Measurements from ENCODE around the gene UBE4B. TPM values are rescaled to one million over a fixed set of nuclear protein-coding genes. Genes with fewer than 3 reads are reported as not detected.
"Not testable (repeated sequence)": the region's sequence is repeated elsewhere in the genome, so short reads cannot be mapped to it uniquely, and the experiment has no call there.

UBE4B gene
- total RNA-seq, 1 donor from 2014 or later = 16.4 TPM

DNA sequence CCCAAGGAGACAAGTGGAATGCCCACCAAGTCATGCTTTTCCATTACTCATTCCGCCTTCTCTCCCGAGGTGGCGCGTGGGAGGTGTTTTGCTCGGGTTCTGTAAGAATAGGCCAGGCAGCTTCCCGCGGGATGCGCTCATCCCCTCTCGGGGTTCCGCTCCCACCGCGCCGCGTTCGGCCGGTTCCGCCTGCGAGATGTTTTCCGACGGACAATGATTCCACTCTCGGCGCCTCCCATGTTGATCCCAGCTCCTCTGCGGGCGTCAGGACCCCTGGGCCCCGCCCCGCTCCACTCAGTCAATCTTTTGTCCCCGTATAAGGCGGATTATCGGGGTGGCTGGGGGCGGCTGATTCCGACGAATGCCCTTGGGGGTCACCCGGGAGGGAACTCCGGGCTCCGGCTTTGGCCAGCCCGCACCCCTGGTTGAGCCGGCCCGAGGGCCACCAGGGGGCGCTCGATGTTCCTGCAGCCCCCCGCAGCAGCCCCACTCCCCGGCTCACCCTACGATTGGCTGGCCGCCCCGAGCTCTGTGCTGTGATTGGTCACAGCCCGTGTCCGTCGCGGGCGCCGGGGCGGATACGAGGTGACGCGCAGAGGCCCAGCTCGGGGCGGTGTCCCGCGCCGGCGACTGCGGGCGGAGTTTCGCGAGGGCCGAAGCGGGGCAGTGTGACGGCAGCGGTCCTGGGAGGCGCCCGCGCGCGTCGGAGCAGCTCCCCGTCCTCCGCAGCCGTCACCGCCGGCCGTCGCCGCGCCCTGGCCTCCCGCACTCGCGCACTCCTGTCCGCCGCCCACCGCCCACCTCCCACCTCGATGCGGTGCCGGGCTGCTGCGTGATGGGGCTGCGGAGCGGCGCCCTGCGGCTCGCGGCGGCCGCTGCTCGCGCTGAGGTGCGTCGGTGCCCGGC is 177.4 kb downstream of the UBE4B start, which contains the start of gene KIF1B:
KIF1B (plus strand) TSS at position 666 of the 906 bp plus-strand sequence. CDS start 21,759 bp downstream, outside the sequence.
- DNase-seq (ENCODE audit: low read depth in 2 of 2) = peak; percentile 93 to 98

DNA sequence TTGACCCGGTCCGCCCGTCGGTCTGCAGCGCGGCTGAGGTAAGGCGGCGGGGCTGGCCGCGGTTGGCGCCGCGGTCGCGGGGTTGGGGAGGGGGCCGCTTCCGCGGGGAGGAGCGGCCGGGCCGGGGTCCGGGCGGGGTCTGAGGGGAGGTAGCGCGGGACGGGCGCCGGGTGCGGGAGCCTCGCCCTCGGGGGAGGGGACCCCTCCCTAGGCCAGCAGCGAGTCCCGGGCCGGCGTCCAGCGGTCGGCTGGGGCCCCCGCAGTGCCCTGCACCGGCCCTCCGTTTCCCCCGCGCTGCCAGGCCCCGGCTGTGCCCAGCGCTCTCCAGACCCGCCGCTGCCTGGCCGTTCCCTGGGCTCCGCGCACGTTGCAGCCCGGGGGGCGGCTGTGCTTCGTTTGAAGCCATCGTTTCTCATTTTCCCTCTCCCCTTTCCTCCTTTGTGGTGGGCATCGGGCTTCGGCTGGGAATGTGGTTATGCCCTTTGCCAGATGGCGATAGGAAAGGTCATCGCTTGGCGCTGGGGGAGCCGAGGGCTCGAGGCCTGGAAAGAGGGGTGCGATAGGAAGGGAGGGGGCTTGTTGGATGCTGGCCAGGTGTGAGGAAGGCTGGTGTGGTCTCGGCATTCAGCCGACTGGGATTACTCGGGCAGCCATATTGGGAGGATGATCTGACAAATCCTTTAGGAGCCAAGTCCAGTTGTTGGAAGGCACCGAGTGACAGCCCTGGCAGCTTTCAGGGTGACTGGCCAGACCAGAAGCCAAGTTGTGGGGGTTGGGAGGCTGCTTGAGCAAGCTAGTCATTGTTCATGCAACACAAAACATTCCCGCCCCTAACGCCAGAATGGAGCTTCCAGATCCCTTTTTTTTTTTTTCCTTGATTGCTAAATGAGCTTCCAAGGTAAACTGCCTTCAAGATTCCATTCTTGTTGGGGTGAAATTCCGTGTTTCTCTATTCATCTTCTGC is 178.4 kb downstream of the UBE4B start:
- DNase-seq (ENCODE audit: low read depth in 2 of 2) = peak; percentile 71 to 93

DNA sequence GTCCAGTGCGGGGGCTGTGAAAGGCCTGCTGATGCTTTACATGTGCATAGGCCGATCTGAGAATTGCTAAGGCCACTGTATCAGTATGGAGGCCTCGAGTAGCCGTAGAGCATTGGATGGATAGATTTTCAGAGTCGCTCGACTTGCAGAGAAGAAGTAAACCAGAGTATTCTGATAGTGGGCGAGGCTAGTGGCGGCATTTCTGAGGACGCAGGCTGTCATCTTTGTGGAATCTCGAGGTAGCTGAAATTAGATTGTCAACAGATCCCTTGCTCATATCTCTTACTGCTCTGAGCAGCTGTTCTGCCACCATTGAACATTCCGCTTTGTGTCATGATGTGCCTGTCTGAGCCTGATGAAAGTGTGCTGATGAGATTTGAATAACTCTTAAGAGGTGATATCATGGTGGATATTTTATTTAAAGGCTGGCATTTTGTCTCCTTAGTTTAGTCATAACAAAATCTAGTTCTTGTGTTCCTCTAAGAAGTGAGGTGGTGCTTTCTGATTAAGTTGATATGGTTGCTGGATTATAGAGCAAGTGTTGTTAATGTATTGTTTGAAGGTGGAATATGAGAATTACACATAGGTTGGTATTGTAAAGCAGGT is 179.2 kb downstream of the UBE4B start:
- peak in 1 of 2 donors; percentile 43 for DNase-seq (ENCODE audit: low read depth in 2 of 2)

DNA sequence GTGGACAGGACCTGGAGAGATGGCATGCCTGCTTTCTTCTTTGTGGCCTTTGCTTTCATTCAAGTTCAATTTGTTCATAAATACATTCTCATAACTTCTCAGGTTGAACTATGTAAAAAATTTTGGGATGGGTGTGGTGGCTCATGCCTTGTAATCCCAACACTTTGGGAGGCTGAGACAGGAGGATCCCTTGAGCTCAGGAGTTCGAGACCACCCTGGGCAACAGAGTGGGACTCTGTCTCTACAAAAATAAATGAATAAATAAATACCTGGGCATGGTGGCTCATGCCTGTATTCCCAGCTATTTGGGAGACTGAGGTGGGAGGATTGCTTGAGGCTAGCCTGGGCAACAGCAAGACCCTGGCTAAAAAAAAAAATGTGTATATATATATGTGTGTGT is 179.7 kb downstream of the UBE4B start:
- no peak for DNase-seq (ENCODE audit: low read depth in 2 of 2)

DNA sequence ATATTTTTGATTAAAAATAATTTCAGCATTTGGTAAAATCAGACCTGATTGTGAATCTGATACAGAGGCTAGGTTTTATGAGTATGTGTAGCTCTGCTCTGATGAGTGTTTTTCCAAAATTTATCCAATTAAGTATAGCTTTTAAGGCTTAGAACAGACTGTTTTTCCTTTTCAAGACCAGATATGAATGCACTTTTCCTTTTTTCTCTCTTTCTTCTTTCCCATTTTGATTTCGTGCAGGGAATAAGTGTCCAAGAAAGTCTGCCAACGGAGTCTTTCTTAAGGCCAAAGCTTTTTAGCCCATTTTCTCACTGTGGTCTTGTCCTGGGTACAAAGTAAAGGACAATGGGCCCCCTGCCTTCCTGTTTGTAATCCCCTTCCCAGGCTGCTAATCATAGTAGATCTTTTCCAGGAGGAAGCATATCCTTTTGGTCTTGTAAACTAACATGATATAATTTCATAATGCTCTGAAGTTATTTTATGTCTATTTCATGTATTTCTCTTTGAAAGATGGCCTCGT is 180.5 kb downstream of the UBE4B start:
- DNase-seq (ENCODE audit: low read depth in 2 of 2) = no peak

DNA sequence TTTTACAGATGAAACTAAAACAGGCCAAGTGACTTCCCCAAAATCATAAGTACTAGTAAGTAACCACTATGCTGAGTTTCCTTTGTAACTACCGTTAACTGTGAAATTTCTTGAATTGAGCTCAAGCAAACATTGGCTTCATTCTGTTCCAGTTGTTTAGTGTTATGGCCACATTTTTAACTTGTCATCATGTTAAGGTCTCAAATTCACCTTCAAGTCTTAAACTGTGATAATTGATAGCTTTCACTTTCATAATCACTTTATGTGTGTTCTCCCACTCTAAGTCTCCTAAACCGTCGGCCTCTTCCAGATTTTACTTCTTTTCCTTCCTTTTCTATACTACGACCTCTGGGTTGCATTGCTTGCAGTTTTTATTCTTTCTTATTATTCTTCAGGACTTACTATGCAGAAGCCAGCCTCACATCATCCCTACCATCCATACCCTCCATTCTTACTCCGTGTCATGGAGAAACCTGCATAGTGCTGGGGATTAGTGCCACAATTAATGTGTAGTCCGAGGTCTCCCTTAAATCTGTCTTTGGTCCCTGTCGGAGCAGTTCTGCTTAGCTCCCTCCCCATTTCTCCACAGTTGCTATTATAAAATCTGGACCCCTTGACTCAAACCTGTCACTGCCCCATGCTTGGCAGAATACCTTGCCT is 183.5 kb downstream of the UBE4B start:
- DNase-seq (ENCODE audit: low read depth in 2 of 2) = no peak

DNA sequence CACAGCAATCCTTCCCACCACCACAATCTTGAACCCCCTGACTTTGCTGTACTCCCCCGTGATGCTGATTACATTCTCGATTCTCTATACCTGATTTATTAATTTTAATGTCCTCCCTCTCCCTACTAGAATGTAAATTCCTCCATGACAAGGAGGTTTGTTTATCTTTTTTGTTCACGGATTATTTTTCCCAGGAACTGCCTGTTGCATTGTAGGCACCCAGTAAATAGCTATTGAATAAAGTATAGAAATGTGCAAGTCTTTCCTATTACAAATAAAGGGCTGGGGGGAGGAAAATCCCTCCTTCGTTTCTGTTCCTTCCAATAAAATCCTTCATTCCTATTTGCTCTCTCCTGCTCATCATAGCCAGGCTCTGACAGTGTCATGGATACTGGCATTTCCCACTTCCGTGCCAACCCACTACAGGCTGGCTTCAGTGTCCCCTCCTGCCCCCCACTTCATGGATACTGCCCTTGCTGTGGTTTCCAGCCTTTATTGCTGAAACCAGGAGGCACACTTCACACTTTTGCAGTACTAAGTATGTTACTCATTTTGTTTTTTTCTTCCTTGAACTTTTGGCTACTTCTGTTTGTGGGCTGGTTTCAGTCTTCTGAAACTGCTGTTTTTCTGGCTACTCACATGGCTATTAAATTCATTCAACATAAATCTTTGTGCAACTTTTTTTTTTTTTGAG is 185.1 kb downstream of the UBE4B start:
- DNase-seq (ENCODE audit: low read depth in 2 of 2) = peak; percentile 71

DNA sequence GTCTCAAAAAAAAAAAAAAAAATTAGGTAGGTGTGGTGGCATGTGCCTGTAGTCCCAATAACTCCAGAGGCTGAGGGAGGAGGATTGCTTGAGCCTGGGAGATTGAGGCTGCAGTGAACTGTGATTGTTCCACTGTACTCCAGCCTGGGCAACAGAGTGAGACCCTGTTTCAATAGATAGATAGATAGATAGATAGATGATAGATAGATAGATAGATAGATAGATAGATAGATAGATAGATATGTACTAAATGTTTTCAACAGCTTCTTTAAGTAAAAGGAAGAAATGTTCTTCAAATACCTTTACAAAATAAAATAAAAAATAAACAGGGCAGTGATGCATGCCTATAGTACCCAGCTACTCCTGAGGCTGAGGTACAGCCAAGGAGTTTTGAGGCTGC is 187.4 kb downstream of the UBE4B start:
- DNase-seq (ENCODE audit: low read depth in 2 of 2) = no peak

DNA sequence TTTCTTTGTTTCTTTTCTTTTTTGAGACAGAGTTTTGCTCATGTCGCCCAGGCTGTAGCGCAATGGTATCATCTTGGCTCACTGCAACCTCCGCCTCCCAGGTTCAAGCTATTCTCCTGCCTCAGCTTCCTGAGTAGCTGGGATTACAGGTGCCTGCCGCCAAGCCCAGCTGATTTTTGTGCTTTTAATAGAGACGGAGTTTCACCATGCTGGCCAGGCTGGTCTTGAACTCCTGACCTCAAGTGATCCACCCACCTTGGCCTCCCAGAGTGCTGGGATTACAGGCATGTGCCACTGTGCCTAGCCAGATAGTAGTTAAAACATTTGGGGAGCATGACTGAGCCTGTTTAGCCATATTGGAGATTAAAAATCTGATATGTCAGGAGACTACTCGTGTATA is 187.9 kb downstream of the UBE4B start:
- not testable (repeated sequence) for DNase-seq (ENCODE audit: low read depth in 2 of 2)

DNA sequence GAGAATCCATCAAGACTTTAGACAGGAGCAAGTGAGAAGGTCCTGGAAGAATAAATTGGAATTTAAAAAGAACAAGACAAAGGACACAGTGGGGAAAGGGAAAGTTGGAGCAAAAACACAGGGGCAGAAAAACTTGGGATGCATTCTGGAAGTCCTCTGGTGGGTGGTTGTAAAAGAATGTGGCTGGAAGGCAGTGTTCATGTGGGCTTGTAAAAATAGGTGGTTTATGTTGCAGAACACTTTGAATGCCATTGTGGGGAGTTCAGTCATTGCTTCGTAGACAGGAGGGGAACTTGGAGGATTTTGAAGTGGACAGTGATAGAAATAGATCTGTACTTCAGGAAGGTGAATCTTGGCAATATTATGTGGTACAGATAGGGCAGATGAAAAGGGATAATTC is 192.8 kb downstream of the UBE4B start:
- DNase-seq (ENCODE audit: low read depth in 2 of 2) = no peak

DNA sequence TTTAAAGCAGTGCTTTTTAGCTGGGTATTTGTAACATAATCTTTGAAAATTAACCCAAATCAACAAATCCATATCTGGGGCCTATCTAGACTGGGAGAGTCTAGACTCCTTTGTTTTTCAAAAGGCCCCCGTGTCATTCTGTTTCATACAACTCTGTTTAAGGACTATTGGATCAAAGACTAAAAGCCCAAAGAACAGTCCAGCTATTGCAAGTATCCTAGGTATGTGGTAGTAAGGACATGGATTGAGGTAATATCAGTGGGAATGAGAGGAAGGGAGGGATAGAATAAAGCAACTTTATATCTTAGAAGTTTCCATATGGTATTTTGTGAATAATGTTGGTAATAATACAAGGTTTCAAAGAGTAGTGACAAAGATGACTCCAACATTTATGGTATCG is 195.8 kb downstream of the UBE4B start:
- DNase-seq (ENCODE audit: low read depth in 2 of 2) = no peak

DNA sequence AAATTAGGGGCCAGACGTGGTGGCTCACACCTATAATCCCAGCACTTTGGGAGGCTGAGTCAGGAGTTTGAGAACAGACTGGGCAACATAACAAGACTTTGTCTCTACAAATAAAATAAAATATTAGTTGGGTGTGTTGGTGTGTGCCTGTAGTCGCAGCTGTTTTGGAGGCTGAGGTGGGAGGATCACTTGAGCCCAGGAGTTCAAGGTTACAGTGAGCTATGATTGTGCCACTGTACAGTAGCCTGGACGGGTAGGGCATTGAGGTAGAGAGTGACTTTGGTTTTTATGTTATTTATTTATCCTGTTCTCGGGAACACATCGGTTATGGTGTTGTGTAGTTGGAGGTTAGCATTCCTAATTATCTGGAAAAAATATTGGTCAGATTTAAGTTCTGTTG is 197.1 kb downstream of the UBE4B start:
- DNase-seq (ENCODE audit: low read depth in 2 of 2) = no peak

Other genes with a start within 250 kb of the UBE4B start
- gene CLSTN1, start 209.0 kb upstream of the UBE4B start, total RNA-seq = 43.8 and 61.8 TPM in 2 replicates
- gene CTNNBIP1, start 122.7 kb upstream of the UBE4B start, total RNA-seq = 33.0 and 46.5 TPM in 2 replicates
- gene LZIC, start 89.6 kb upstream of the UBE4B start, total RNA-seq = 13.9 and 16.6 TPM in 2 replicates
- gene NMNAT1, start 89.5 kb upstream of the UBE4B start, total RNA-seq = 12.4 and 15.4 TPM in 2 replicates
- 0.38 and 0.77 TPM in 2 replicates for gene RBP7, start 35.7 kb upstream of the UBE4B start, total RNA-seq
- 23.0 and 32.2 TPM in 2 replicates for gene KIF1B, start 177.6 kb downstream of the UBE4B start, total RNA-seq